ENCODE results near the gene POTEI. TPM values are rescaled to one million over a fixed set of nuclear protein-coding genes. Genes with fewer than 3 reads are reported as not detected.
"Not testable (repeated sequence)": the region's sequence is repeated elsewhere in the genome, so short reads cannot be mapped to it uniquely, and the experiment has no call there.

Gene POTEI
- total and polyA plus RNA-seq, 4 donors, result not detected

- H3K27ac ChIP-seq (ENCODE audit: low read depth in 1 of 2, low read length in 2 of 2); H3K4me3 ChIP-seq (ENCODE audit: low read depth in 1 of 3, low read length in 3 of 3); H3K4me1 ChIP-seq (ENCODE audit: control insufficient read depth in 4 of 4, insufficient read depth in 4 of 4, low read length in 3 of 4); H3K9ac ChIP-seq (ENCODE audit: low read depth in 1 of 2, low read length in 2 of 2); H3K36me3 ChIP-seq (ENCODE audit: control insufficient read depth in 4 of 4, insufficient read depth in 3 of 4, low read depth in 1 of 4, low read length in 3 of 4); H3K9me3 ChIP-seq (ENCODE audit: control insufficient read depth in 4 of 4, low read length in 3 of 4); DNase-seq (ENCODE audit: low spot score); H3K27me3 ChIP-seq (ENCODE audit: control insufficient read depth in 4 of 4, insufficient read depth in 4 of 4, low read length in 3 of 4): not testable (repeated sequence)
- WGBS, result no CpG with 5 or more reads among the region's 7 CpGs
These were observed 27.5 kb upstream of the POTEI start for GRCh38 chr2:130536654-130537053.

- not testable (repeated sequence) for H3K4me1 ChIP-seq (ENCODE audit: control insufficient read depth in 4 of 4, insufficient read depth in 4 of 4, low read length in 3 of 4); DNase-seq (ENCODE audit: low spot score); H3K9me3 ChIP-seq (ENCODE audit: control insufficient read depth in 4 of 4, low read length in 3 of 4); H3K36me3 ChIP-seq (ENCODE audit: control insufficient read depth in 4 of 4, insufficient read depth in 3 of 4, low read depth in 1 of 4, low read length in 3 of 4); H3K9ac ChIP-seq (ENCODE audit: low read depth in 1 of 2, low read length in 2 of 2); H3K4me3 ChIP-seq (ENCODE audit: low read depth in 1 of 3, low read length in 3 of 3); H3K27me3 ChIP-seq (ENCODE audit: control insufficient read depth in 4 of 4, insufficient read depth in 4 of 4, low read length in 3 of 4); H3K27ac ChIP-seq (ENCODE audit: low read depth in 1 of 2, low read length in 2 of 2)
- WGBS, result no CpG with 5 or more reads among the region's 9 CpGs
These were observed 22.5 kb upstream of the POTEI start for GRCh38 chr2:130531672-130532071.

- not testable (repeated sequence) for H3K9me3 ChIP-seq (ENCODE audit: control insufficient read depth in 4 of 4, low read length in 3 of 4); H3K27me3 ChIP-seq (ENCODE audit: control insufficient read depth in 4 of 4, insufficient read depth in 4 of 4, low read length in 3 of 4); H3K9ac ChIP-seq (ENCODE audit: low read depth in 1 of 2, low read length in 2 of 2); DNase-seq (ENCODE audit: low spot score); H3K36me3 ChIP-seq (ENCODE audit: control insufficient read depth in 4 of 4, insufficient read depth in 3 of 4, low read depth in 1 of 4, low read length in 3 of 4); H3K4me3 ChIP-seq (ENCODE audit: low read depth in 1 of 3, low read length in 3 of 3); H3K27ac ChIP-seq (ENCODE audit: low read depth in 1 of 2, low read length in 2 of 2); H3K4me1 ChIP-seq (ENCODE audit: control insufficient read depth in 4 of 4, insufficient read depth in 4 of 4, low read length in 3 of 4)
- no CpG with 5 or more reads among the region's 5 CpGs for WGBS
These were observed 22.1 kb upstream of the POTEI start for GRCh38 chr2:130531225-130531624.

DNA sequence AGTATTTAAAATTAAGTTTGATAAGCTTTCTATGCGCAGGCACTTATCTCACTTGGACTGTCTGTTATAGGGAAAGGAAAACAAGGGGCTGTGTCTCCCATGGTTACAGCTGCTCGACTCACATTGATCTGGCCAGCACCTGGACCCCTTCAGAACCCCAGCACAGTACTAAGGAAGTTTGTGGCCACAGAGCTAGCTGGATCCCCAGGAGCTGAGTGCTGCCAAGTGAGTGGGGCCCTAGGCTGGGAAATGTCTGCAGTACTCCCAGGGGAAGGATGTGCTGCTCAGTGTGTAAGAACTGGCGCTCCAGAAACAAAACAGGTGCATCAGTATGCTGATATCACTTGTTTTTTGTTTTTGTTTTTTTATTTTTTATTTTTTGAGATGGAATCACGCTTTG lies 21.1 kb upstream of the POTEI start:
- no CpG with 5 or more reads among the region's 4 CpGs for WGBS
- not testable (repeated sequence) for H3K27me3 ChIP-seq (ENCODE audit: control insufficient read depth in 4 of 4, insufficient read depth in 4 of 4, low read length in 3 of 4); H3K4me3 ChIP-seq (ENCODE audit: low read depth in 1 of 3, low read length in 3 of 3); H3K27ac ChIP-seq (ENCODE audit: low read depth in 1 of 2, low read length in 2 of 2); H3K4me1 ChIP-seq (ENCODE audit: control insufficient read depth in 4 of 4, insufficient read depth in 4 of 4, low read length in 3 of 4); H3K9me3 ChIP-seq (ENCODE audit: control insufficient read depth in 4 of 4, low read length in 3 of 4); H3K36me3 ChIP-seq (ENCODE audit: control insufficient read depth in 4 of 4, insufficient read depth in 3 of 4, low read depth in 1 of 4, low read length in 3 of 4); H3K9ac ChIP-seq (ENCODE audit: low read depth in 1 of 2, low read length in 2 of 2); DNase-seq (ENCODE audit: low spot score)

DNA sequence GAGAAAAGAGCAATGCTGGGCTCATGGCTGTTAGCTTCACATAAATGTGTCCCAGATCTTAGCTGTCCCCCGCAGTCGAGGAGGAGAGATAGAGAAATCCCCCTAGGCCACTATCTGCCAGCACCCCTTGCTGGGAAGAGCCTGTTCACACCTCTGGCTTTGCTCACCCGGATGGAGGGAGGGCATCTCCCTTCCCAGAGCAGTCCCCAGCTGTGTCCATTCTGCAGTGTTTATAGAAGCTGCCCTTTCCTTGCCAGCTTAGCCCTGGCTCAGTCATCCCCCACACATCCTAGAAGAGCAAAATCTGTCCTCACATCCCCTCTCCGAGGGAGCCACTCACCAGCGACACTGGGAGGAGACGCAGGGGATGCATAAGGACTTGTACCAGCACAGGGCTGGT lies 20.4 kb upstream of the POTEI start:
- H3K9ac ChIP-seq (ENCODE audit: low read depth in 1 of 2, low read length in 2 of 2); DNase-seq (ENCODE audit: low spot score); H3K4me3 ChIP-seq (ENCODE audit: low read depth in 1 of 3, low read length in 3 of 3); H3K4me1 ChIP-seq (ENCODE audit: control insufficient read depth in 4 of 4, insufficient read depth in 4 of 4, low read length in 3 of 4); H3K27ac ChIP-seq (ENCODE audit: low read depth in 1 of 2, low read length in 2 of 2); H3K27me3 ChIP-seq (ENCODE audit: control insufficient read depth in 4 of 4, insufficient read depth in 4 of 4, low read length in 3 of 4); H3K36me3 ChIP-seq (ENCODE audit: control insufficient read depth in 4 of 4, insufficient read depth in 3 of 4, low read depth in 1 of 4, low read length in 3 of 4); H3K9me3 ChIP-seq (ENCODE audit: control insufficient read depth in 4 of 4, low read length in 3 of 4): not testable (repeated sequence)
- no CpG with 5 or more reads among the region's 6 CpGs for WGBS

GRCh38 chr2:130527365-130527967 lies 18.3 kb upstream of the POTEI start:
- not testable (repeated sequence) for H3K4me3 ChIP-seq (ENCODE audit: low read depth in 1 of 3, low read length in 3 of 3); H3K4me1 ChIP-seq (ENCODE audit: control insufficient read depth in 4 of 4, insufficient read depth in 4 of 4, low read length in 3 of 4); H3K27me3 ChIP-seq (ENCODE audit: control insufficient read depth in 4 of 4, insufficient read depth in 4 of 4, low read length in 3 of 4); H3K36me3 ChIP-seq (ENCODE audit: control insufficient read depth in 4 of 4, insufficient read depth in 3 of 4, low read depth in 1 of 4, low read length in 3 of 4); H3K27ac ChIP-seq (ENCODE audit: low read depth in 1 of 2, low read length in 2 of 2); H3K9me3 ChIP-seq (ENCODE audit: control insufficient read depth in 4 of 4, low read length in 3 of 4); H3K9ac ChIP-seq (ENCODE audit: low read depth in 1 of 2, low read length in 2 of 2); DNase-seq (ENCODE audit: low spot score)
- no CpG with 5 or more reads among the region's 40 CpGs for WGBS

DNA sequence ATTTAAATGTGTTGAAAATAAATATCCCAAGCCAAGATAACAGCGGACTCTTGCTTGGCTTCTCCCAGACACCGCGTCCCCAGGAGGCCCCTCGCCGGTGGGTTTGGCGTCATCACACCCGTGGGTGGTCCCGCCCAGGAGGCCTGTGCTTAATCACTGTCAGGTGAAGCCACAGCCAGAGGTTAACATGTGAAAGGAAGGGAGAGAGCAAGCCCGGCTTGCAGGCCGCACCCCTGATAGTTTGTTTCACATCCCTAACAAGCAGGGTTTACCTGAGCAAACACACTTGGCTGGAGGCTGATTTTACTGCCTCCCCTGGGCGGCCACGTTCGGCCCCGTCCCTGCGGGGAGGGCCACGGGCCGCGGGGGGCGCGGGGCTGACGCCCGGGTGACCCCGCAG lies 13.3 kb upstream of the POTEI start:
- H3K27ac ChIP-seq (ENCODE audit: low read depth in 1 of 2, low read length in 2 of 2); H3K36me3 ChIP-seq (ENCODE audit: control insufficient read depth in 4 of 4, insufficient read depth in 3 of 4, low read depth in 1 of 4, low read length in 3 of 4); H3K4me1 ChIP-seq (ENCODE audit: control insufficient read depth in 4 of 4, insufficient read depth in 4 of 4, low read length in 3 of 4); H3K9me3 ChIP-seq (ENCODE audit: control insufficient read depth in 4 of 4, low read length in 3 of 4); DNase-seq (ENCODE audit: low spot score); H3K27me3 ChIP-seq (ENCODE audit: control insufficient read depth in 4 of 4, insufficient read depth in 4 of 4, low read length in 3 of 4); H3K9ac ChIP-seq (ENCODE audit: low read depth in 1 of 2, low read length in 2 of 2); H3K4me3 ChIP-seq (ENCODE audit: low read depth in 1 of 3, low read length in 3 of 3): not testable (repeated sequence)
- no CpG with 5 or more reads among the region's 23 CpGs for WGBS

DNA sequence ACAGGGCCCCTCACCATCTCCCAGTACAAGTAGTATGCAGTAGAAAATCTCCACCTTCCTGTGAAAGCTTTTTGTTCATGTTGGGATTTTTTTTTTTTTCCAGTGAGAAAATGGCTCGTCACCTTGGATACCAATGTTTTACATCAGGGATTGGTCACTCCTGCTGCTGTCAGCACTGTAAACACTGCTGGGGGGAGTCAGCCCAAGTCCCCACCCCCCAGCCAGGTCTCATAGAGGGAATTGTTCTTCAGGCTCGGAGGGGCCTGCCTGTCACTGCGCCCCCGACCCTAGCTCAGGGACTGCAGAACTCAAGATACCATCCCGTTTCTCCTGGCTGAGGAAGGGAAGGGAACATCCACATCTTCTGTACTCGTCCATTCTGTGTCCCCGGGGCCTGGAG lies 11.9 kb upstream of the POTEI start, which contains the start of gene CFC1B:
TSS of gene CFC1B (plus strand) at position 231 of the 400 bp plus-strand sequence. CDS start 263 bp downstream, outside the sequence.
- H3K36me3 ChIP-seq (ENCODE audit: control insufficient read depth in 4 of 4, insufficient read depth in 3 of 4, low read depth in 1 of 4, low read length in 3 of 4); H3K9me3 ChIP-seq (ENCODE audit: control insufficient read depth in 4 of 4, low read length in 3 of 4); H3K27ac ChIP-seq (ENCODE audit: low read depth in 1 of 2, low read length in 2 of 2); H3K27me3 ChIP-seq (ENCODE audit: control insufficient read depth in 4 of 4, insufficient read depth in 4 of 4, low read length in 3 of 4); H3K4me1 ChIP-seq (ENCODE audit: control insufficient read depth in 4 of 4, insufficient read depth in 4 of 4, low read length in 3 of 4); H3K4me3 ChIP-seq (ENCODE audit: low read depth in 1 of 3, low read length in 3 of 3); H3K9ac ChIP-seq (ENCODE audit: low read depth in 1 of 2, low read length in 2 of 2); DNase-seq (ENCODE audit: low spot score): not testable (repeated sequence)
- no CpG with 5 or more reads among the region's 7 CpGs for WGBS
